HG02642 (cell line): ENCODE results near the gene GLIPR2.

Source experiments
- ATAC-seq: cut with Tn5 transposase; IDR thresholded peaks from one replicate; pipeline ENCODE4 v1.9.1; 2021; ENCODE audit warnings: mild to moderate bottlenecking; ENCODE audit not compliant: unreplicated experiment, poor library complexity

The GLIPR2 gene

DNA sequence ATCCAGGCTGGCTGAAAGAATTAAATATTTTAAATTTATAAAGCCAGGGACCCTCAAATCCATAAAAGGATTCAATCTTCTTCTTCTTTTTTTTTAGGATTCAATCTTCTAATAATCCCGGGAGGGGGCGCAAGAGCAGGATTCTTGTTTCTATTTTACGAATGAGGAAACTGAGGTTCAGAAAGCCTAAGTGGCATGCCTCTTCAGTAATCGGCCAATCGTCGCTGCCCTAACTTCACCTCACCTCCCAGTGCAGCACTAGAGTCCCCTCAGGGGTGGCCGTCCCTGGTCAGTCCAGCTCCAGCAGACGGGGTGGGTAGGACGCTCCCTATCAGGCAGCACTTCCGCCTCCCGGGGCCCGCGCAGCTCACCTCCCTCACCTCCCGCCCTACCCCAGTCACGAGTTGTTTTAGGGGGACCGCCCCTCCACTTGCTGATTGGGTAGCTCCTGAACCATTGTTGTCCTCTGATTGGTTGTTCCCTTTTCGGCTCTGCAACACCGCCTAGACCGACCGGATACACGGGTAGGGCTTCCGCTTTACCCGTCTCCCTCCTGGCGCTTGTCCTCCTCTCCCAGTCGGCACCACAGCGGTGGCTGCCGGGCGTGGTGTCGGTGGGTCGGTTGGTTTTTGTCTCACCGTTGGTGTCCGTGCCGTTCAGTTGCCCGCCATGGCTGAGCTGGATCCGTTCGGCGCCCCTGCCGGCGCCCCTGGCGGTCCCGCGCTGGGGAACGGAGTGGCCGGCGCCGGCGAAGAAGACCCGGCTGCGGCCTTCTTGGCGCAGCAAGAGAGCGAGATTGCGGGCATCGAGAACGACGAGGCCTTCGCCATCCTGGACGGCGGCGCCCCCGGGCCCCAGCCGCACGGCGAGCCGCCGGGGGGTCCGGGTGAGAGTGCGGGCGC lies 54.1 kb downstream of the GLIPR2 start, which contains the start of gene CLTA:
CLTA (plus strand) TSS at position 534 of the 902 bp plus-strand sequence; CDS start at position 670, 136 bp downstream.
- ATAC-seq = peak; percentile 97

DNA sequence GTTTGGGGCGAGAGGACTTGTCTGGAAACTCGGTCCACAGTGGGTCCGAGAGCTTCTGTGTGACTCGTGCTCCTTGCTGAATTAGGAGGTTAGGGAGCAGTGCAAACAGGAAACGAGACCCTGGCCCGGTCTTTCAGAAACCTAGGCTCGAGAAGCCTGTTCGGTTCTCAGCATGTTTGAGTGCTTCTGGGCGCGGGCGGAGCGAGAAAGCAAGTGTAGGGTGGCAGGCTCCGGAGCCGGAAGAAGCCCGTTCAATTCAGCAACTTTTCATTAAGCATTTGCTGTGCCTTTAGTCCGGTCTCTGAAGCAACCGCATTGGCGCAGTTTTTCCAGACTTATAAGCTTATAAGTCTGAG lies 54.7 kb downstream of the GLIPR2 start:
- peak; percentile 9 for ATAC-seq

DNA sequence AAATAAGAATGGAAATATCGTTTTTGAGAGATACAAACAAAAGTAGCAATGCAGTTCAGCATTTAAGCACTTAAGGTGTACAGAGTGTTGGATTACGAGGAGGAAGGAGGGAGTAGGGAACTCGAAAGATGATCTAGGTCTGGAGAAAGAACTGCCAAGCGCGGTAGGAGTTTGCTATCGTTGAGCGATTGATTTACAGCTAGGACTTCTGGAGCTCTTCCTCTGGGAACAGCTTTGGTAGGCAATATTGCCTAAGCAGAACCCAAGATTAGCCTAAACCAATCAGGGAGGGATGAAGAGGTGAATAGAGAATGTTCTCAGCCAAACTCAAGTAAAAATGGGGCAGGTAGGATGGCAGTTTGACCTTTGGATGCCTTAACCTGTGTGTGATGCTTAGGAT lies 55.2 kb downstream of the GLIPR2 start:
- ATAC-seq = no peak

GRCh38 chr9:36192196-36192595 lies 55.7 kb downstream of the GLIPR2 start:
- no peak for ATAC-seq

- ATAC-seq = no peak
Observed at GRCh38 chr9:36193023-36193422, 56.5 kb downstream of the GLIPR2 start.

- no peak for ATAC-seq
Observed at GRCh38 chr9:36194326-36195000, 57.9 kb downstream of the GLIPR2 start.

DNA sequence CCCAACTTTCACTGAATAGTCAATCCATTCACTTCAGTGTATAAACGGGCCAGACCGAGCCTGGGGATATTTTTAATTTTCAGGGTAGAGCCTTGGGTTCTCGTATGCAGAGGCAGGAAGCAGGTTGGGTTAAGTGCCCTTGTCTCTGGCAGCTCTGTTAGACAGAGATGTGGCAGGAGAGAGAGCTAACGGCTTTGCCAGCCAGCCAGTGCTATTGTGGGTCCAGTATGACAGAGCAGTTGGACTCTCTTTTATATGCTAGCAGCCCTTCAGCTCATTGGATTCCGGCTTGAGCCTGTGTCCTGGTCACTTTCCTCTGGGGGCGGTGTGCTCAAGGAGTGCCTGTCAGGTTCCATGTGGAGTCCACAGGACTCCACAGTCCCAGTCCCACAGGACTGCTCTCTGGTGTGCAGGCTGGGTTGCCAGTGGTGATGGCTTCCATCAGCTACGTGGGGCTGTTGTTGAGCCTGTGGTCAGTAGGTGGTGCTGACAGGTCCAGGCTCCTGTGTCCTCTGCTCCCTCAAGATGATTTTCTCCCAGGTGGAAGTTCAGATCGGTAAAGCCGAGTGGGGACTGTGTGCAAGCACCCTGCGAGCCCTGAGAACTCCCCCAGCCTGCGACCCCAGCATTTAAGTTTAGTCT lies 68.5 kb downstream of the GLIPR2 start:
- no peak for ATAC-seq

- ATAC-seq = no peak
Observed at GRCh38 chr9:36207016-36207415, 70.5 kb downstream of the GLIPR2 start.

- no peak for ATAC-seq
Observed at GRCh38 chr9:36207546-36208012, 71.0 kb downstream of the GLIPR2 start.

DNA sequence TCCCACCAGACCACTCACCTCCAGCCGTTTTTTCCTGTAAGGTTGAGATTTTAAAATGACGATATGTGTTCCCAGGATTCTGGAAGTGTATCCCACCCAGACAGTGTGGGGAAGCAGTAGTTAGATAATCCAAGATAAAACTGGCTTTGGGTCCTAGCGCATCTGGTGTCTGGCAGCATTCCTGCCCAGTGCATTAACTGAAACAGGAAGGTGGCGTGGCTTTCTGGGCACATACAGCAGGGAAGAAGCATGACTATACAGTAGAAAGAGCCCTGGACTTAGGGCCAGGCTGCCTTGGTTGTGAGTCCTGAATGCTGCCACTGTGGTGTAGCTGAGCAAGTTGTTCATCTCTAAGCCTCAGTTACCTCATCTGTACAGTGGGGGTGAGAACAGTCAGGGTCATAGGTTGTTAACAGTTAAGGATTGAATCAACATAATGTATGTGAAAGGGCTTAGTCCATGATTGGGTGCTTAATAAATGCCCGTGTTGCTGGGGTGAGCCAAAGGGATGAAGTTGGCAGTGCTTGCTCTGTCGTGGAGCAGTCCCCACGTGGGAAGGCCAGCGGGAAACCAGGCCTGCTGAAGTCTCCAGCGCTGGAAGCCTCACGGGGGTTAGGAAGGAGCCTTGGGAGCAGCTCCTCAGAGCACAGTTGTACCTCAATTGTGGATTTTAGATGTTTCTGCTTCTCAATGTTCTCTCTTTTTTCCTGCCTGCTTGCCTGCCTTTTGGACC lies 72.2 kb downstream of the GLIPR2 start:
- no peak for ATAC-seq

DNA sequence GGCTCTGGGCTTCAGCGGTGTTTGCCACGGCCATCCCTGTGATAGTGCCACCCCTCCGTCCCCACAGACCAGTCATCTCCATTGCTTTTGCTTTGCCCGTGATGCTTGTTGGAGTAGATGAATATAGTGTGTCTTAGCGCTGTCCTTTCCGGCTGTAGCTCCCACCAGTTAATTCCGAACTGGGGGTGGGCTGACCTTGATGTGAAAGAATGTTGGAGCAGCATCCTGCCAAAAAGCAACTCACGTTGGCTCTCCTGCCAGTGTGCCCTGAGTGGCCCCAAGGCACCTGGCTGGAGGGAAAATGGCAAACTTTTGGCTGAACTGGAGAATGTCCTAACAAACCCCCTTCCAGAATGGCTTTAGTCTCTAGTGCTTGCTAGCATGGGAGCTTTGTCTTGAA lies 74.2 kb downstream of the GLIPR2 start:
- no peak for ATAC-seq

GRCh38 chr9:36211510-36211909 lies 75.0 kb downstream of the GLIPR2 start:
- ATAC-seq = no peak

DNA sequence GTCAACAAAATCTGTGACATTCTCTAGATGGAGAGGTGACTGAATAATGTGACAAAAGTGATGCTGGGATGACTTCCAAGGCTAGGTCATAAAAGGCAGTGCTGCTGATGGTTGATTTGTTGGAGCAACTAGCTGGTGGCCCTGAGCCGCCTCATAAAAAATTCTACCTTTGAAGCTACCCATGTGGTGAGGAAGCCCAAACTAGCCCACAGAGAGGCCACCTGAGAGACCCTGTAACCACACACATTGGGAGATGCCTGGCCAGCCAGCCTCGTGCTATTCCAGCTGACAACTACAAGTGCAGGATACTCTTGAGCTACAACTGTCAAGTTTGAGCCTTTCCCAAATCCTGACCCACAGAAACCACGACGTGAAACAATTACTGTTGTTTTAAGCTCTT lies 76.9 kb downstream of the GLIPR2 start:
- ATAC-seq = no peak
